ENCODE data around the gene CPNE4.

The CPNE4 gene

GRCh38 chr3:131484496-131485111 lies 550.2 kb downstream of the CPNE4 start:
- no peak for DNase-seq (ENCODE audit: low spot score)
- FAIRE-seq = no peak

Measured in urothelium cell line (cell line).